GF-D8 (cell line): ENCODE measurements around the gene UGT2A2.
"Not testable (repeated sequence)": the region's sequence is repeated elsewhere in the genome, so short reads cannot be mapped to it uniquely, and the experiment has no call there.

Source experiments
- DNase-seq: peaks from one replicate; lab custom pipeline; 2025; lab: John Stamatoyannopoulos, UW

UGT2A2 gene

GRCh38 chr4:69639542-69639941 is at the start of gene UGT2A2:
UGT2A2 (minus strand) TSS chr4:69639642; CDS start chr4:69639640, 2 bp downstream.
- no peak for DNase-seq

GRCh38 chr4:69684804-69685203 is 45.4 kb upstream of the UGT2A2 start:
- DNase-seq = no peak

- no peak for DNase-seq
Observed at GRCh38 chr4:69668680-69669079, 29.2 kb upstream of the UGT2A2 start.

GRCh38 chr4:69664009-69664408 is 24.6 kb upstream of the UGT2A2 start:
- not testable (repeated sequence) for DNase-seq

- DNase-seq = not testable (repeated sequence)
Observed at GRCh38 chr4:69661130-69661803, 21.8 kb upstream of the UGT2A2 start.

- no peak for DNase-seq
Observed at GRCh38 chr4:69658133-69658532, 18.7 kb upstream of the UGT2A2 start.

GRCh38 chr4:69656653-69657158 is 17.3 kb upstream of the UGT2A2 start:
- DNase-seq = no peak

- no peak for DNase-seq
Observed at GRCh38 chr4:69653147-69653546, 13.7 kb upstream of the UGT2A2 start, which contains the start of gene UGT2A1. UGT2A1 (minus strand) TSS chr4:69653247; CDS start chr4:69647644, 5,603 bp downstream.

- DNase-seq = no peak
Observed at GRCh38 chr4:69650872-69651271, 11.4 kb upstream of the UGT2A2 start.

- no peak for DNase-seq
Observed at GRCh38 chr4:69649629-69650028, 10.2 kb upstream of the UGT2A2 start.

- DNase-seq = no peak
Observed at GRCh38 chr4:69649207-69649606, 9.8 kb upstream of the UGT2A2 start.

- no peak for DNase-seq
Observed at GRCh38 chr4:69642961-69643360, 3.5 kb upstream of the UGT2A2 start.

- DNase-seq = no peak
Observed at GRCh38 chr4:69640289-69640688, 847 bp upstream of the UGT2A2 start.

GRCh38 chr4:69617083-69617694 is 22.3 kb downstream of the UGT2A2 start:
- no peak for DNase-seq

GRCh38 chr4:69610484-69610883 is 29.0 kb downstream of the UGT2A2 start:
- no peak for DNase-seq

GRCh38 chr4:69601065-69601464 is 38.4 kb downstream of the UGT2A2 start:
- DNase-seq = no peak

- no peak for DNase-seq
Observed at GRCh38 chr4:69600013-69600412, 39.4 kb downstream of the UGT2A2 start.

- DNase-seq = no peak
Observed at GRCh38 chr4:69594382-69594781, 45.1 kb downstream of the UGT2A2 start.

- no peak for DNase-seq
Observed at GRCh38 chr4:69591364-69591763, 48.1 kb downstream of the UGT2A2 start.

- DNase-seq = no peak
Observed at GRCh38 chr4:69589884-69590283, 49.6 kb downstream of the UGT2A2 start.

- DNase-seq = no peak
Observed at GRCh38 chr4:69584135-69584534, 55.3 kb downstream of the UGT2A2 start.

GRCh38 chr4:69583543-69583942 is 55.9 kb downstream of the UGT2A2 start:
- DNase-seq = no peak

- no peak for DNase-seq
Observed at GRCh38 chr4:69577245-69577644, 62.2 kb downstream of the UGT2A2 start.
